ENCODE measurements around the gene PRR7. TPM values are rescaled to one million over a fixed set of nuclear protein-coding genes. Genes with fewer than 3 reads are reported as not detected.
A peak's percentile ranks its signal among the peaks of the same experiment; 100 is the strongest.

The PRR7 gene
- total RNA-seq, 1 donor from 2014 or later, result 2.1 TPM

DNA sequence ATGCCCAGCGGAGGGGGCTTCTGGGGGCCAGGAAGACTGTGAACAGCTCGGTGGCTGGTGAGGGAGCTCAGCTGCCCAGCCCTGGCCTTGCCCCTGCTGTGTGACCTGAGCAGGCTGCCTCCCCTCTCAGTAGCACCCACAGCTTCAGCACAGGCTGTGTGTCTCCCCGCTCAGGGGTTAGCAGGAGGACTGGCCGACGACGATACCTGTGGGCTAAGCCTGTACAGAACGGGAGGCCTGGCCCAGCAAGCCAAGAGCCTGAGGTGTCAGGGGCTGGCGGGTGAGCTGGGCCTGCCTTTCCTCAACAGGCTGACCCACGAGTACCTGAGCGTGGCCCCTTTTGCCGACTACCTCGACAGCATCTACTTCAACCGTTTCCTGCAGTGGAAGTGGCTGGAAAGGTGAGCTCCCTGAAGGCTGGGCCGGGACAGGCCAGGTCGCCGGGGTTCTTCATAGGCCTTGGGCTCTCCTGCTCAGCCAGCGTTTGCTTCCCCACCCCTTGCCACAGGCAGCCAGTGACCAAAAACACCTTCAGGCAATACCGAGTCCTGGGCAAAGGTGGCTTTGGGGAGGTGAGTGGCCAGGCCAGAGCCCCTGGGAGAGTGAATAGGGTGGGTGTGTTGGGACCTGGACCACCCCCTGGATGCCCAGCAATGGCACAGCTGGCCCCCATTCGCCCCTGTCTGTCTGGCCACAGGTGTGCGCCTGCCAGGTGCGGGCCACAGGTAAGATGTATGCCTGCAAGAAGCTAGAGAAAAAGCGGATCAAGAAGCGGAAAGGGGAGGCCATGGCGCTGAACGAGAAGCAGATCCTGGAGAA, 13.6 kb upstream of the PRR7 start:
- DNase-seq, result no peak
- peaks cover 29% of the 10 kb centered on the region for H3K4me1 ChIP-seq

DNA sequence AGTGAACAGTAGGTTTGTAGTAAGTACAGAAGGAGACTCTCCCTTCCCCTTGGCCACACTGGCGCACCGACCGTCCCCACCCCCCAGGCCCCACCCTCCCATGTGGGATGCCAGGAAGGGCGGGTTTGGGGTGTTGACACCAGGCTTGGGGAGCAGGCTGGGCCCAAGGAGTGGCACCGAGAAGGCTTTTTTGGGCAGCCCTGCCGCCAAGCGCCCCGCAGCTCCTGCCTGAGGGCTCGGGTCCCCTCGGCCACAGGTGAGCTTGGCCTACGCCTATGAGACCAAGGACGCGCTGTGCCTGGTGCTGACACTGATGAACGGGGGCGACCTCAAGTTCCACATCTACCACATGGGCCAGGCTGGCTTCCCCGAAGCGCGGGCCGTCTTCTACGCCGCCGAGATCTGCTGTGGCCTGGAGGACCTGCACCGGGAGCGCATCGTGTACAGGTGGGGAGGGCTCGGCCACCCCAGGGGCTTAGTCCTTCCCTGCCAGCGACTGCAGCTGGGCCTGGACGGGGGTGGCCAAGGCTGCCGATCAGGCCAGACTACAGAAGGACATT, 12.9 kb upstream of the PRR7 start:
- H3K27me3 ChIP-seq (ENCODE audit: low read depth), result no peaks in the 10 kb centered on the region
- no peak for DNase-seq
- TF ChIP-seq, protein P1, sequence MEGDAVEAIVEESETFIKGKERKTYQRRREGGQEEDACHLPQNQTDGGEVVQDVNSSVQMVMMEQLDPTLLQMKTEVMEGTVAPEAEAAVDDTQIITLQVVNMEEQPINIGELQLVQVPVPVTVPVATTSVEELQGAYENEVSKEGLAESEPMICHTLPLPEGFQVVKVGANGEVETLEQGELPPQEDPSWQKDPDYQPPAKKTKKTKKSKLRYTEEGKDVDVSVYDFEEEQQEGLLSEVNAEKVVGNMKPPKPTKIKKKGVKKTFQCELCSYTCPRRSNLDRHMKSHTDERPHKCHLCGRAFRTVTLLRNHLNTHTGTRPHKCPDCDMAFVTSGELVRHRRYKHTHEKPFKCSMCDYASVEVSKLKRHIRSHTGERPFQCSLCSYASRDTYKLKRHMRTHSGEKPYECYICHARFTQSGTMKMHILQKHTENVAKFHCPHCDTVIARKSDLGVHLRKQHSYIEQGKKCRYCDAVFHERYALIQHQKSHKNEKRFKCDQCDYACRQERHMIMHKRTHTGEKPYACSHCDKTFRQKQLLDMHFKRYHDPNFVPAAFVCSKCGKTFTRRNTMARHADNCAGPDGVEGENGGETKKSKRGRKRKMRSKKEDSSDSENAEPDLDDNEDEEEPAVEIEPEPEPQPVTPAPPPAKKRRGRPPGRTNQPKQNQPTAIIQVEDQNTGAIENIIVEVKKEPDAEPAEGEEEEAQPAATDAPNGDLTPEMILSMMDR (IDR thresholded peaks at IDR 0.05; ENCODE audit: borderline replicate concordance), result no peak
- peaks cover 23% of the 10 kb centered on the region for H3K4me1 ChIP-seq
- H3K4me3 ChIP-seq, result no peak overlapping the region
- peaks cover 69% of the 10 kb centered on the region for H3K36me3 ChIP-seq
- H3K9me3 ChIP-seq (replicated peaks), result no peaks in the 10 kb centered on the region
- H3K27ac ChIP-seq (replicated peaks), result no peak overlapping the region
- intact Hi-C loops (cut with micrococcal nuclease), result no loop called here

More for the DNA sequence above, 13.6 kb upstream of the PRR7 start:
- intact Hi-C loops (cut with micrococcal nuclease), result no loop called here
- H3K9me3 ChIP-seq (replicated peaks), result no peaks in the 10 kb centered on the region
- no peaks in the 10 kb centered on the region for H3K27me3 ChIP-seq (ENCODE audit: low read depth)
- peak overlapping the region; percentile 33 for H3K27ac ChIP-seq (replicated peaks)
- no peak overlapping the region for H3K4me3 ChIP-seq
- H3K36me3 ChIP-seq, result peaks cover 63% of the 10 kb centered on the region
- TF ChIP-seq, protein P1 (IDR thresholded peaks at IDR 0.05; ENCODE audit: borderline replicate concordance), result no peak

DNA sequence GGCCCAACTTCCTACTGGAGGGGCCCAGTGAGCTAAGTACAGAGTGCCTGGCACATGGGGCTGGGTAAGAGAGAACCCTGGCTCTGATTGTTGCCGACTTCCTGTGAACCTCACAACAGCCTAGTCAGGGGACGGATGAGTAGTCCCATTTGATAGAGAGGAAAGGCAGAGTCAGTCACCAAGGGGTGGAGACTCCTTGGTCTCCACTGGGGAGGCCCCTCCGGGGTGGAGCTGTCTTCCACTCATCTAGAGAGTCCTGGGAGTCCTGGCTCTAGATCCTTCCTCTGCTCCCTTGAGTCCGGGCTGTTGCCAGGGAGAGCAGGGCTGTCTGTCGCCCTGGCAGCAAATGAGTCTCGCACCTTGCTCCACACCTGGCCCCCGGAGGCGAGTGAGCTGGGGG, 12.2 kb upstream of the PRR7 start:
- intact Hi-C loops (cut with micrococcal nuclease), result no loop called here
- Histone ChIP-seq H3K27ac (replicated peaks) (no peak overlapping the region), H3K36me3 (peaks cover 69% of the 10 kb centered on the region), H3K4me3 (no peak overlapping the region), H3K9me3 (replicated peaks) (no peaks in the 10 kb centered on the region), H3K27me3 (ENCODE audit: low read depth) (no peaks in the 10 kb centered on the region), H3K4me1 (peaks cover 21% of the 10 kb centered on the region)
- TF ChIP-seq, protein P1 (IDR thresholded peaks at IDR 0.05; ENCODE audit: borderline replicate concordance), result no peak
- no peak for DNase-seq

DNA sequence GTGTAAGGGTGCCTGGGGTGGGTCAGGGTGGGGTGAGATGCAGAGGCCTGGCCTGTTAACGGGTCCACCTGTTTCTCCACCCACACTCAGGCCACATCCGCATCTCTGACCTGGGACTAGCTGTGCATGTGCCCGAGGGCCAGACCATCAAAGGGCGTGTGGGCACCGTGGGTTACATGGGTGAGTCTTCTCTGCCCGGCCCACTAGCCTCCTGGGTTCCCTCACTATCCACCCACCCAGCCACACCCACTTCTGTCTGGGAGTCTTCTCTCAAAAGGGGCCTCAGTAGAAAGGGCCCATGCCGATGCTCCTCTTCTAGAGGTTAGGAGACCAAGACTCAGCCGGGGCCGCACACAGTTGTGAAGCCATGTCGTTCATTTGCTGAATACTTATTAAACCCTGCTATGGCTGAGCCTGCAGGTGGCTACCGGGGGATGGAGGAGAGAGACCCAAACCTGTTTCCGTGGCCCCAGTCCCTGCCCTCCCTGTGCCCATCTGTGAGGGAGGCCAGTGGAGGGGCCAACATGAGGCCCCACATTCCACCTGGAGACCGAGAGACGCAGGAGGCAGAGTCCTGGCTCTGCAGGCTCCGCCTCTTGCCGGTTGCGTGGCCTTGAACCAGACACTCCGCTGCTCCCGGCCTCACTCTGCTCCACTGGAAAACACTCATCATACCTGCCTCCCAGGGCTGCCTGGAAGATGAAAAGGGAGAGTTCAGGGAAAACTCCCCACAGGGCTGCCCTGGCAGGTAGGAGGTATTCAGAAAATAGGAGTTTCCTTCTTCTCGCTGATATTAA, 11.5 kb upstream of the PRR7 start:
- H3K9me3 ChIP-seq (replicated peaks), result no peaks in the 10 kb centered on the region
- intact Hi-C loops (cut with micrococcal nuclease), result no loop called here
- H3K27ac ChIP-seq (replicated peaks), result no peak overlapping the region
- TF ChIP-seq, protein P1 (IDR thresholded peaks at IDR 0.05; ENCODE audit: borderline replicate concordance), result no peak
- H3K4me3 ChIP-seq, result no peak overlapping the region
- no peaks in the 10 kb centered on the region for H3K27me3 ChIP-seq (ENCODE audit: low read depth)
- H3K4me1 ChIP-seq, result peaks cover 21% of the 10 kb centered on the region
- H3K36me3 ChIP-seq, result peaks cover 69% of the 10 kb centered on the region
- no peak for DNase-seq

DNA sequence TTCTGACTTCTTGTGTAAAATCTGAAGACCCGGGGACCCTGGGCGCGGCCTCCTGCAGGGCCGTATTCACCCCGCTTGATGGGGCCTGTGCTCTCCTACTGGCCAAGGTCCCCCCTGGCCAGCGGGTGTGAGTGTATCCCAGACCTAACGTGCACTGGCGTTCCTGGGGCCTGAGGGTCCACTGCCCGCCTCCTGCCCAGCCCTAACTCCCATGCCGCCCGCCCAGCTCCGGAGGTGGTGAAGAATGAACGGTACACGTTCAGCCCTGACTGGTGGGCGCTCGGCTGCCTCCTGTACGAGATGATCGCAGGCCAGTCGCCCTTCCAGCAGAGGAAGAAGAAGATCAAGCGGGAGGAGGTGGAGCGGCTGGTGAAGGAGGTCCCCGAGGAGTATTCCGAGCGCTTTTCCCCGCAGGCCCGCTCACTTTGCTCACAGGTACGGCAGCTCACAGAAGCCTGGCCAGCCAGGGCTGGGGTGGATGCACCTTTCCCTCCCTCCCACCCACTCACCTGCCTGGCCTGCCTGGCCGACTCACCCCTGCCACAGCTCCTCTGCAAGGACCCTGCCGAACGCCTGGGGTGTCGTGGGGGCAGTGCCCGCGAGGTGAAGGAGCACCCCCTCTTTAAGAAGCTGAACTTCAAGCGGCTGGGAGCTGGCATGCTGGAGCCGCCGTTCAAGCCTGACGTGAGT, 10.6 kb upstream of the PRR7 start:
- H3K4me3 ChIP-seq, result no peak overlapping the region
- DNase-seq, result no peak
- no peaks in the 10 kb centered on the region for H3K27me3 ChIP-seq (ENCODE audit: low read depth)
- H3K36me3 ChIP-seq, result peaks cover 72% of the 10 kb centered on the region
- no peak overlapping the region for H3K27ac ChIP-seq (replicated peaks)
- TF ChIP-seq, protein P1 (IDR thresholded peaks at IDR 0.05; ENCODE audit: borderline replicate concordance), result no peak
- H3K9me3 ChIP-seq (replicated peaks), result no peaks in the 10 kb centered on the region
- H3K4me1 ChIP-seq, result peaks cover 21% of the 10 kb centered on the region
- intact Hi-C loops (cut with micrococcal nuclease), result no loop called here
